Fibroblast of gingiva (primary cell): Measurements from ENCODE around the gene CAPN5.

Experiments
- DNase-seq: peaks from one replicate; pipeline ENCODE4 v3.0.0-alpha.2; 2011; ENCODE audit warnings: low read depth

Gene CAPN5

GRCh38 chr11:77119531-77119936 is 52.8 kb downstream of the CAPN5 start:
- DNase-seq, result no peak

DNA sequence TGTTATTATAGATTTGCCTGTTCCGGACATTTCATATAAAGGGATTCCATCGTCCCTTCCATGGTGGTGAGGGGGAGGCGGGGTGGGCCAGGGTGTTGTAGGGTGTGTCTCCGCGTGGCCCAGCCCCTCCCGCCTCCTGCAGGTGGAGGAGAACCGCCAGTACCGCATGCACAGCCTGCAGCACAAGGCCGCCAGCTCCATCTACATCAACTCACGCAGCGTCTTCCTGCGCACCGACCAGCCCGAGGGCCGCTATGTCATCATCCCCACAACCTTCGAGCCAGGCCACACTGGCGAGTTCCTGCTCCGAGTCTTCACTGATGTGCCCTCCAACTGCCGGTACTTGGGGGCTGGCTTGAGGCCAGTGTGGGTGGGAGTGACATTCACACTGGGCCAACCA is 53.8 kb downstream of the CAPN5 start:
- DNase-seq, result no peak

- DNase-seq, result no peak
These were observed 54.4 kb downstream of the CAPN5 start for GRCh38 chr11:77121096-77121640.

GRCh38 chr11:77121876-77122575 is 55.3 kb downstream of the CAPN5 start:
- no peak for DNase-seq

DNA sequence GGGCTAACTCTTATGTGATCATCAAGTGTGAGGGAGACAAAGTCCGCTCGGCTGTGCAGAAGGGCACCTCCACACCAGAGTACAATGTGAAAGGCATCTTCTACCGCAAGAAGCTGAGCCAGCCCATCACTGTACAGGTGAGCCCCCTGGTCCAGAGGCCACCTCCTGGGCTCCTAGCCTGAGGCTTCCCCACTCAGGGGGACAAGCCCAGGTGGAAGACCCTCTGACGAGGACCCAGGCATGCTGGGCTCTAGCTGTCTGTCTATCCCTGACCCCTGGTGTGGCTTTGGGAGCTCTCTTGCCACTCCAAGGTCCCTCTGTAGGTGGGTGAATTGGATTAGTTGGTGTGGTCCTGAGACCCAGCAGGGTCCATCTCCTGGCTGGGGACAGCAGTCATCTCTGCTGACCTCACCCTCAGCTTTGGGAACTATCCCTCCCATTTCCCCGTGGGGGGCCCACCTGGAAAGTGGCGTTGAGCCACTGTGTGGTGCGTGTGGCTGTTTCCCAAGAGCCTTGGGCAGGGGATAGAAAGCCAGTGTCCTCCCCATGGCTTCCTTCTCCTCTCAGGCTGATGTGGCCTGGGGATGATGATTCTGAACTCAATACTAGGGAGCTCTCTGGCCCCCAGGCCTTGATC is 55.9 kb downstream of the CAPN5 start:
- DNase-seq, result no peak

GRCh38 chr11:77123591-77123990 is 56.8 kb downstream of the CAPN5 start:
- DNase-seq, result no peak

- DNase-seq, result no peak
These were observed 57.3 kb downstream of the CAPN5 start for GRCh38 chr11:77124041-77124440.

DNA sequence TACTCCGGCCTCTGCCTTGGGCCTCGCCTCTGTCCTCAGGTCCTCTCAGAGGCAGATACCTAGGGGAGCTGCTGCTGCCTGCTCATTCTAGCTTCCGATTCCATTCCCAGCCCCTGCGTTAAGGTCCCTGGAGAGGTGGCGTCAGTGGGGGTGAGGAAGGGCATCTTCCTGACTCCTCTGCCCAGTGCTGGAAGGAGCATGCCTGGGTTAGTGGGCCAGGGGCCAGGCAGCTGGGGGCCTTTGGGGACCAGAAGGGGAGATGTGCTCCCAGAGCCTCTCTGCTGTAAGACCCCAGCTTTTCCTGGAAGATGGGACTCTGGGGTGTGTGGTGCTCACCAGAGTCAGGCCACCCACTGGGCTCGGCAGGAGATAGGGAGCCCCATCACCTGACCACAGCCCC is 57.7 kb downstream of the CAPN5 start:
- DNase-seq, result no peak

GRCh38 chr11:77125191-77125590 is 58.4 kb downstream of the CAPN5 start:
- DNase-seq, result no peak

GRCh38 chr11:77125695-77126094 is 58.9 kb downstream of the CAPN5 start:
- DNase-seq, result no peak

DNA sequence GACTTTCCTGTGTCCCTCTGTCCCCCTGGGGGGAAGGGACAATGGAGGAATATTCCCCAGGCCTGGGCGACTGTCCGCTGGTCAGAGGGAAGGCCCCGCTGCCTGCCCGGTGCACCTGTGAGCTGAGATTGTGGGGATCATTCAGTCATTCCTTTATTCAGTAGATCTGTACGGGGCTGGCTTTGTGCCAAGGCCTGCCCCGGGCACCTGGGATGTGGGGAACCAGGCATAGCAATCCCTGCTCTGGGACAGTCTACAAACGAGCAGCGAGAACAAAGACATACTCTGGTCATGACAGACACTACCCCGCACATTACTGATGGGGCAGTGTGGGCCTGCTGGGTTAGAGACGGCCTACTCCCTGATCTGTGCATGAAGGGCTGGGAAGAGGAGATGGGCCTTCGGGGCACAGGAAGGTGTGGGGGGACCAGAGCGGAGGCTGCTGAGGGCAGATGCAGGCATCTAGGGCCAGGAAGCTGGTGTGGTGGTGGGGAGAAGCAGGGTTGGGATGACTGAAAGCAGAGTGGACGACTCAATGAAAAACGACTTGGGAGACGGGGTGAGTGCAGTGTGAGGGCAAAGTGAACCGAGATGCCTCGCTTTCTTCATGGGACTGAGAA is 59.5 kb downstream of the CAPN5 start:
- DNase-seq, result no peak

- DNase-seq, result no peak
These were observed 60.1 kb downstream of the CAPN5 start for GRCh38 chr11:77126861-77127234.

DNA sequence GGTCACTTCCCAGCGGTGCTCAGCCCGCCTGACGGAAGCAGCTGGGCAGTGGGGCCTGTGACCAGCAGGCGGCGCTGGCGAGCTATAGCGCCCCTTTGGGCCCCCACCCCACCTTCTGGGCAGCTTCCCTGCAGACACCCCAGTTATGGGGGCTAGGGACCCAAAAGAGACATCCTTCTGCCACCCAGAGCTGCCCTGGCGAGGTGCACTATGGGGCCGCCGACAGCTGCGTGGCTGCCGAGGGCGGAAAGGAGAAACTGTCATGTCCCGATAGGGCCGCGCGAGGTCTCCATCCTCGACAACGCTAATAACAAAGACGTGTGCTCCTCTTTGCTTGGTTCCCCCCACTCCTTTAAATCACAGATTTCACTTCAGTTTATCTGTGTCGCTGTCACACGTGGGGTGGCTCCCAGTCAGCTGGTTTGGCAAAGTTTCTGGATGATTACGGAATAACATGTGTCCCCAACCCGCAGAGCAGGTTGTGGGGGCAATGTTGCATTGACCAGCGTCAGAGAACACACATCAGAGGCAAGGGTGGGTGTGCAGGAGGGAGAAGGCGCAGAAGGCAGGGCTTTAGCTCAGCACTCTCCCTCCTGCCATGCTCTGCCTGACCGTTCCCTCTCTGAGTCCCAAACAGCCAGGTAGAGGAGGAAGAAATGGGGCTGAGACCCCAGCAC is 60.6 kb downstream of the CAPN5 start:
- peak; percentile 18 for DNase-seq

- no peak for DNase-seq
These were observed 61.3 kb downstream of the CAPN5 start, which contains the start of gene MYO7A for GRCh38 chr11:77127920-77128691. Gene MYO7A (plus strand): TSS chr11:77128246. CDS start chr11:77130635, 2,389 bp downstream.

DNA sequence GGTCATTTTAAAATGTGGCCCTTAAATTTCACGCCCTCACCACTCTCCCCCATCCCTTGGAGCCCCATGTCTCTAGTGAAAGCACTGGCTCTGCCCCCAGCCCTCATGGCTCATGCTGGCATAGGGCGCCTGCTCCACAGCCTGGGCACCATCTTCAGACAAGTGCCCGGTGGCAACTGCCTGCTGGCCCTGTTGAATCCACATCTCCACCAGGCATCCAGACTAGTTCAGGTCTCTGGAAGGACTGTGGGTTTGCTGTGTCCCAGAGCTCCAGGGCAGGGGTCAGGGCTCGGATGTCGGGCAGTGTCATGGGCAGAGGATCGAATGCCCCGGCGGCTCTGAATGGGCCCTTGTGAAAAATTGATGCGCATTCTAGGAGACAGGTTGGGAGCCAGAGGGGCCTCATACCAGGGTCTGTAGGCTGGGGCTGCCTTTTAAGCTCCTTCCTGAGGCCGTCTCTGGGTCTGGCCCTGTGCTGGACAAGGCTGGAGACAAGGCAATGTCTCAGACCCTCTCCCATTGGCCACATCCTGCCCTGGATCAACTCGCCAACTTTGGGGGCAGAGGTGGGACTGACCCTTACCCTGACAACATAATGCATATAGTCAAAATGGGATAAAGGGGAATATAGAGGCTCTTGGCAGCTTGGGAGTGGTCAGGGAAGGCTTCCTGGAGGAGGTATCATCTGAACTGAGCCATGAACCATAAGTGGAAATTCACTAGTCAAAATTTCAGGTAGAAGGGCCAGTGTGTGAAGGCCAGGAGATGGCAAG is 62.5 kb downstream of the CAPN5 start:
- DNase-seq, result no peak

GRCh38 chr11:77129842-77130756 is 63.3 kb downstream of the CAPN5 start:
- DNase-seq, result no peak

- DNase-seq, result peak; percentile 47
These were observed 64.2 kb downstream of the CAPN5 start for GRCh38 chr11:77130763-77131513.

GRCh38 chr11:77131560-77131959 is 64.8 kb downstream of the CAPN5 start:
- DNase-seq, result no peak

DNA sequence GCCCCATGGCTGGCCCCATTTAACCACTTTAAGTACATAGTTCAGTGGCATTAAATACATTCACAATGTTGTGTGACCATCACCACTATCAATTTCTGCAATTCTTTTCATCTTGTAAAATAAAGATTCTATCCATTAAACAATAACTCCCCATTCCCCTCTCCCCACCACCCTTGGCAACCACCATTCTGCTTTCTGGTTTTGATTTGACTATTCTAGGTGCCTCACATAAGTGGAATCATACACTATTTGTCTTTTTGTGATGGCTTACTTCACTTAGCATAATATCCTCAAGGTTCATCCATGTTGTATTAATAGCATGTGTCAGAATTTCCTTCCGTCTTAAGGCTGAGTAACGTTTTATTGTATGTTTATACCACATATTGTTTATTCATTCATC is 68.3 kb downstream of the CAPN5 start:
- no peak for DNase-seq
